GM18870 (cell line): ENCODE results near the gene SLC44A5.

ENCODE experiments used
- ATAC-seq: cut with Tn5 transposase; IDR thresholded peaks from one replicate; pipeline ENCODE4 v1.9.1; 2021; ENCODE audit warnings: moderate library complexity; ENCODE audit not compliant: unreplicated experiment

The SLC44A5 gene

DNA sequence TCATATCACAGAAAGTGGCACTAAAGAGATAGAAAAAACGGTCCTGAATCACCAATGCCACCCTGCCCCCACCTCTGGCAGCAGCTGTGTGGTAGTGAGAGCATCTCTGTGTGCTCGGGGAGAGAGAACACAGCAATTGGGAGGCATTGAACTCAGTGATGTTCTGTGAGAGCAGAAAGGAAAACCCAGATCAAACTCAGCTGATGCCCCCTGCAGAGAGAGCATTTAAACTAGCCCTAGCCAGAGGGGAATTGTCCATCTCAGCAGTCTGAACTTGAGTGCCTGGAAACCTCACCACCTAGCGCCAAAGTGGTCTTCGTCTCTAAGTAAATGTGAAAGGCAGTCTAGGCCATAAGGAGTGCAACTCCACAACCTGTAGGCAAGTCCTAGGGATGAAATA, 21.3 kb downstream of the SLC44A5 start:
- ATAC-seq: no peak

DNA sequence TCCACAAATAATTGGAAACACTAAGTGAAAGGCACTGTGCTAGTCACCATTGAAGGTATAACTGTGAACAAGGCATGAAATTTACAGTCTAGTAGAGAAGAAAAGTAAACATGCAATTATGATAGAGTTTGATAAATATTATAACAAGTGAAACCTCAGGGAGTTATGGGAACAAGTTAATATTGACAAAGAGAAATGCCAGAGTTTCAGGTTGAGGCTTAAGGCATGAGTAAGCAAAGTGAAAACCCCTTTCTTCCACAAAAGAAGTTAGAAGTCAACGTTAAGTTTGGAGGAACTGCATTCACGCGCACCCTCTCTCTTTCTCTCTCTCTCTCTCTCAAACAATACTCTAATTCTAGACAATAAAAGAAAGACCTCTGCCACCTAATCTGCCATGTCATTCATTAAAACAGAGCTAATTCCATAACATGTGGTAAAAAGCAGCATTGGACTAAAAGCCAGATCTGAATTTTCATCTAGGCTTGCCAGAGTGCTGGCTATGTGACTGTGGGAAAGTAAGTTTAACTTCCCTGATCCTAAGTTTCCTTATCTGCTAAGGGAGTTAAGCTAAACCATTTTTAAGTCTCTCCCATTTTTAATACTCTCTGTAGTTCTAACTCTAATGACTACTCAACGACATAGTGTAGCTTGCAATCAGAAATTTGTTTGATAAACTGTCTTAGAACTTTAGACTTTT, 22.0 kb downstream of the SLC44A5 start:
- no peak for ATAC-seq

DNA sequence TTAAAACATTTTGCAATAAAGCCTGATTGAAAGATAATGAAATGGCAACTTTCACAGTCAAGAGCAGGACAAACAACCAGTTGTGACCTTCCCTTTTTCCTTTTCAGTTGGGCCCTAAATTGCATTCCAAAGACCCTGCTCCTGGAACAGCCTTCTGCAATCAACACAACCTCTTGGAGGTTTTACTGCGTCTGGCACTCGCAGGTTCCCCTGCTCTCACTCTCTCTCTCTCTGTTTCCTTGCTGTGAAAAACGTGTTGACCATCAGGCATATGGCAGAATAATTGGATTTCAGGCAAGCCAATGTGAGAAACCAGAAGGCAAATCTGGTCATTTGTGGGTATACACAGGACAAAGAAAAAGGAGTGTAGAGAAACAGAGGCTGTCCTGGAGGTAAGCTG, 23.2 kb downstream of the SLC44A5 start:
- ATAC-seq: no peak

DNA sequence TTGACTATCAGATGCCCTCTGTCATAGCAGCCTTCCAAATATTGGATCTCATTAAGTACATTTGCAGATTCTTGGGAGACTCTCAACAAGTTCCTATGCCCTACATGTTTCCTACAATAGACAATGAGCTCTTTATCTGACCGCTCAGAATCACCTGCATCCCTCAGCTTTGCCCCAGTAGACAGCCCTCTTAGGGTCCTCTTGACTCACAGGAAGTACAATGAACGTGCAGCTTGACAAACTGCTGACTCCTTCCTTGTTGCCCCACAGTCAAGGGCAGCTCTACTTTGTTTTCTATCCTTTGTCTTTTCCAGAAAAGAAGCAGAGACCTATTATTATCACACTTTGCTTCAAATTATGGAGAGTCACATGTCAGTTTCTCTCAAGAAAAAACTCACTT, 27.6 kb downstream of the SLC44A5 start:
- no peak for ATAC-seq

DNA sequence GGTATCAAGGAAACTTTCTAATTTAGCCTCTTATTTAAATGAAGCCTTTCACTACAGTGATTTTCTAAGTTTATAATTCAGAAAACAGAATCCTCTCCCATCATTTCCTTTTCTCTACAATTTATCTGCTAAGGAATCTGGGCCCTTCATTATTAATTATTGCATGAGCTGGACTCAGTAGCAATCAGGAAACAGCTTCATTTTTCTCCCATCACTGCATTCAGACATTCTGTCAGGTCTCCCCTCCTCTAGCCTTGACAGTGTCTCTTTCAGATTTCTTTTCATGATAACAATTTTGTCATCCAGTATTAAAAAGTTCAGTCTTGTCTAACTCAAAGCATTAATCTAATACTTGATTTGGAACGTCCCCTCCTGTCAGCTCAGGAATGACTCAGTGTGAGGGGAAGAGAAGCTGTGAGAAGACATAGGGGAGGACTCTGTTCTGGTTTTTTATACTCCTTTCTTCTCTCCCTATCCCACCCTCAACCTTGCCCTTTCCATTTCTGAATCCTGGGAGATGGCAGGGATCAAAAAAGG, 28.1 kb downstream of the SLC44A5 start:
- no peak for ATAC-seq

DNA sequence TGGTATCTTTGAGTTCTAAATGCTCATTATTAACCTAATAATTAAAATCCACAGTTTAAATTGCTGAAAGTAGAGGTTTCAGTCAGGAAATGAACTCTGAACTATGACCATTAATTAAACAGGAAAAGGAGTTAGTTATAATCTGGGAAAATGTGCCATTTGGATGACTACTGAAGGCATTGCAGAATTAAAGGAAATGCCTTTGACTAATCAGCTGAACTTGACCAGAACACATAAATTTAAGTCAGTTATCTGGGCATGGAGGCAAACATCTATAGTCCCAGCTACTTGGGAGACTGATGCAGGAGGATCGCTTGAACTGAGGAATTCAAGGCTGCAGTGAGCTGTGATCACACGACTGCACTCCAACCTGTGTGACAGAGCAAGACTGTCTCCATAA, 31.9 kb downstream of the SLC44A5 start:
- no peak for ATAC-seq

DNA sequence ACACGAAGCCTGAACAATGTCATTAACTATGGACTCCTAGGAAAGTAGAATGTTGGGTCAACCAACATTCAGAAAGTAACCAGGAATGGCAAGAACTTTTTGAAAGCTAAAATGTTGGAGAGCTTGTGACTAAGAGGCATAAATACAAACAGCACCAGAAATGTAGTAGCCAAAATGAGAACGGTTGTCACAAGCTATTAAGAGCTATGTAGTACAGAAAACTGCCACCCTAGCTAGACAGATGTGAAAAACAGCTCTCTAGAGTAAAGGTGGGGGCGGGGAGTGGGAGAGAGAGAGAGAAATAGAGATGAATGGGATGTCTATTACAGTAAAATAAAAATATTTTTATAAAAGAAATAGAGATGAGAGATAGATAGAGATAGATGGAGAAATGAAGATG, 35.1 kb downstream of the SLC44A5 start:
- no peak for ATAC-seq

DNA sequence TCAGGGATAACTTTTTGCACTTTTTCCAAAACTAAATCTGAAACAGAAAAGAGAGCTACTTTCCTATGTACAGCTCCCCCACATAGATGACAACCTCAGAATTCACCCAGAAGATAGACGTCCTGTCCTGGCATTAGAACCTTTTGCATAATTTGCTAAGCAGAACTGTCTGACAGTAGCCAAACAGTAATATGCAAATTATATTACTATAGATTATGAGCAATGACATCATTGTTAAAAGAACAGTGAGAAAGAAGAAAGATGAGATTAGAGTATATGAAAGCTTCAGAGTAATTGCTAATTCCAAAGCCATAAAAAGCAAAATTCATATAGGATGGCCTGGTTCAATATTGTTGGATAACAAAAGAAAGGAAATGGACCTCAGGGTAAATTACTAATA, 43.7 kb downstream of the SLC44A5 start:
- no peak for ATAC-seq

DNA sequence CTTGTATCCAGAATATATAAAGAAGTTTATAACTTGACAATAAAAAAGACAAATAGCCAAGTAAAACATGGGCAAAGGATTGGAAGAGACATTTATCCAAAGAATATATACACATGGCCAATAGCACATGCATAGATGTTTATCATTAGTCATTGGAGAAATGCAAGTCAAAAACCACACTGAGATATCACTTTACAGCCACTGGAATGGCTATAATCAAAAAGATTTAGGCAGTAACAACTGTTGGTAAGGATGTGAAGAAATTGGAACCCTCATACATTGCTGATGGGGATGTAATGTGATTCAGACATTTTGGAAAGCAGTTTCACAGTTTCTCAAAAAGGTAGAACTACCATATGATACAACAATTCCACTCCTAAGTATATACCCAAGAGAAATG, 51.1 kb downstream of the SLC44A5 start:
- ATAC-seq: no peak

DNA sequence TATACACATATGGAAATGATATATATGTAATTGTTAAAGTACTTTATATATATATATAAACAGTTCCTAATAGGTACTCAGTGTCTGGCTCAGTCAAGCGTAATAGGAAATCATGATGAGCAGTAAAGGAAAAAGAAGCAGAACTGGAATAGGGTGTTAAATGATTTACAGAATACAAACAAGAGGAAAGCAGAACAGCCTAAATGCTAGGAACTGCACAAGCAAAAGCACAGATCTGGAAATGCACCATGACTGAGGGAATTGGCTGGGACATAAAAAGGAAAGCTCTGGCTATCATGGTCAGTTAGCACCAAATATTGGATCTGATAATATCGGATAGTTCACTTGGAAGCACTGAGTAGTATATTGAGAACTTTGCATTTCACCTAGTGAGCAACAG, 51.8 kb downstream of the SLC44A5 start:
- no peak for ATAC-seq

DNA sequence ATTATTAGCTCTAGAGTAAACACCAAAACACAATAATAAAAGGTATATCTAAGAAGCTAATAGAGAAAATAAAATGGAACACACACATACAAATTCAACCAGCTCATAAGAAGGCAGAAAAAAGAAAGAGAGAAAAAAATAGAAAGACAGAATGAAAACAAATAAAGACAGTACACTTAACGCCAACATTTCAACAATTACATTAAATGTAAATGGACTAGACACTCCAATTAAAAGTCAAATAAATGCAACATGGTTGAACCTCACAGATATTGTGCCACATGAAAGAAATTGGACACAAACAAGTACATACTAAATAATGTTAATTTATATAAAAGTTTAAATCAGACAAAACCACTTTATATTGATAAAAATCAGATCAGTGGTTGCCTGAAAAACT, 56.0 kb downstream of the SLC44A5 start:
- ATAC-seq: no peak

DNA sequence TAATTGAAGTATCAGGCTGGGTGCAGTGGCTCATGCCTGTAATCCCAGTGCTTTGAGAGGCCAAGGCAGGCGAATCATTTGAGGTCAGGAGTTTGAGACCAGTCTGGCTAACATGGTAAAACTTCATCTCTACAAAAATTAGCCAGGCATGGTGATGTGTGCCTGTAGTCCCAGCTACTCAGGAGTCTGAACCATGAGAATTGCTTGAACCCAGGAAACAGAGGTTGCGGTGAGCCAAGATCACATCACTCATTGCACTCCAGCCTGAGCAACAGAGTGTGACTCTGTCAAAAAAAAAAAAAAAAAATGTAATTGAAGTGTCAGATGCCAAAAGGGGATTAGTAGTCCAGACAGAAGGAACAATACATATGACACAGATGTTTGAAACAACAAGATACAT, 56.7 kb downstream of the SLC44A5 start:
- ATAC-seq: no peak

DNA sequence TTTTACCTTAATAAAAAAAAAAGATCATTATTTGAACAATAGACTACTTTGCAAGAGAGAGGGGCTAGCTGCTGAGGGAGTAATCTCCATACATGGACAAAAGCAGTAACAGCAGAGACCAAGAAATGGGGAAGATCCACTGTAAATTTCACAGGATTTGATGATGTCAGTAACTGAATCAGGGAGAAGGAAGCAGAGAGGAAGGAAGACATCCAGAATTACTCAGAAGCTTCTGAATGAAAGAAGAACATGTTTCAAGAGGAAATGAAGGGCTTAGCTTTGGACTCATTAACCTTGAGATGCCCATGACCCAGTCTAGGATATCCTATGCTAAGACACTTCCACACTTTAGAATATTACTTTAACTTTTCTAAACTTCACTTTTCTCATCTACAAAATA, 60.4 kb downstream of the SLC44A5 start:
- ATAC-seq: no peak

DNA sequence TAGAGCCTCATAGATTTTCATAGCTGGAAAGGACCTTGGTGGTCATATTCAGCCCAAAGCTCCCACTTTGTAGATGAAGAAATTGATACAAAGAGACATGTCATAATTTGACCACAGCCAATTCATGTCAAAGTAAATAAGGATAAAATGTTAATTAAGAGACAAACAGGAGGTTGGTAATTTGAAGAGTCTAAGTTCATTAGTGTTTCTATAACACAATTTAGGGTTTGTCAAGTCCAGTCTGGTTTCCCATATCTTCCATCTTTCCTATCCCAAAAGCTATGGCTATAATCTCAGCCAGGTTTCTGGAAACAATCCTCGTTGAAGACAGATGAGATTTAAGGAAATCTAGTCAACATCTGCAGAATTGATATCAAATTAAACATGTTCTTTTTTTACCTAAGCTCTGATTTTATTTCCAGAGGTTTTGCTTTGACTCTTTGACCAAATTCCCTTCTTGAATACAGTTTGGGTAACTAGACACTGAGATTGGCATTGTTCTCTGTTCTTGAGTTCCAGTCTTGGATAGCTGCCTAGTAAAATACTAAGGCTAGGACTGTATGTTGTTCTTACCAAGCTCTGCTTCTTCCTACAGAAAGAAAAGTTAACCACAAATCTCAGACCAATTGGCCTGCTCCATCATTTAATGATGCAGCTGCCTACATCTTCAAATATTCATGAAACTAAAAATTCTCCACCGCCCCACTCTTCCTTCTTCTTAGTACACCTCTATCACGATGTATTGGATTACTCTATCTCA, 62.0 kb downstream of the SLC44A5 start:
- ATAC-seq: no peak

DNA sequence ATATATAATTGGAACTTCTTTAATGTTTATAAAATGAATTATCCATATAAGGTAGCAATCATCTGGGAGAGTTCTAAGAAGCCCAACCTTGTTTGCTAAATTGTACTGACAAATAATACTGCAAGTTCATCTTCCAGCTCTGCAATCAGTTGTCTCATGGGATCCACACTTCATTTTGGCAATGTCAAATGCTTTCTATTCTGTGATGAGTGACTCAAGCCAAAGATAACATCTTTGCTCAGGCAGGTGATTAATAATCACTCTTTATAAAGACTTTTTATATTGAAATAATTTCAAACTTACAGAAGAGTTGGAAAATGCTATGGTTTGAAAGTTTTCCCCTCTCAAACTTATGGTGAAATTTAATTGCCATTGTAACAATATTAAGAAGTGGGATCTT, 67.2 kb downstream of the SLC44A5 start:
- no peak for ATAC-seq

DNA sequence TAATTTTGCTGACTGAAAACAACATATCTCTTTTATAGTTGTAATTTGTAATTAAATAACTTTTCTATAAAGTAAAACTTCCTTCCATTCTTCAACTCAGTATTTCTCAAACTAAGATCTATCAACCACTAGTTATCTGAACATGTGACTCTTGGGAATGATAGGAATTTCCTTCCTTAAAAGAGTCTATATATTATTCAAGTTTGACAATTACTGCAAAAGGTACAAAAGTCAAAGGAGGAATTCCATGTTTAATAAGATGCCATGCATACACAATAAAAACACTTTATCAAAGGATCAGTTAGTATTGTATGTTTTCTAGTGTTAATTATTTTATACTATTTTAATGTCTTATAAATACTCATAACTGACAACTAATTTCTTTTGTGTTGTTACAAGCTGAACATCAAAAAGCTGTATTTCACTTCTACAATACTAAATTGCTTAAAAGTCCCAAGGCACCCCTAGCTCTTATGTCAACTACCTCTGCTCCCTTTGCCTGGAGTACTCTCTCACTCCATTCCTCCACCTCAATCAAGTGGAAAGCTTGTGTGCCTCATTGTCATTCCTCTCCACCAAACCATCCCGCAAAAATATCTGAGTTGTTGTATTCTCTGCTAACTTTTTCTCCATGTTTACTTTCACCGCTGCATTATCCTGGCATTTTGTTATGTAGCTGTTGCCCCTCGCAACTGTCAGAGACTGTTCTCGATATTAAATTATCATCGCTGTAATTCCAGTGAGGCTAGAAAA, 67.9 kb downstream of the SLC44A5 start:
- ATAC-seq: no peak

DNA sequence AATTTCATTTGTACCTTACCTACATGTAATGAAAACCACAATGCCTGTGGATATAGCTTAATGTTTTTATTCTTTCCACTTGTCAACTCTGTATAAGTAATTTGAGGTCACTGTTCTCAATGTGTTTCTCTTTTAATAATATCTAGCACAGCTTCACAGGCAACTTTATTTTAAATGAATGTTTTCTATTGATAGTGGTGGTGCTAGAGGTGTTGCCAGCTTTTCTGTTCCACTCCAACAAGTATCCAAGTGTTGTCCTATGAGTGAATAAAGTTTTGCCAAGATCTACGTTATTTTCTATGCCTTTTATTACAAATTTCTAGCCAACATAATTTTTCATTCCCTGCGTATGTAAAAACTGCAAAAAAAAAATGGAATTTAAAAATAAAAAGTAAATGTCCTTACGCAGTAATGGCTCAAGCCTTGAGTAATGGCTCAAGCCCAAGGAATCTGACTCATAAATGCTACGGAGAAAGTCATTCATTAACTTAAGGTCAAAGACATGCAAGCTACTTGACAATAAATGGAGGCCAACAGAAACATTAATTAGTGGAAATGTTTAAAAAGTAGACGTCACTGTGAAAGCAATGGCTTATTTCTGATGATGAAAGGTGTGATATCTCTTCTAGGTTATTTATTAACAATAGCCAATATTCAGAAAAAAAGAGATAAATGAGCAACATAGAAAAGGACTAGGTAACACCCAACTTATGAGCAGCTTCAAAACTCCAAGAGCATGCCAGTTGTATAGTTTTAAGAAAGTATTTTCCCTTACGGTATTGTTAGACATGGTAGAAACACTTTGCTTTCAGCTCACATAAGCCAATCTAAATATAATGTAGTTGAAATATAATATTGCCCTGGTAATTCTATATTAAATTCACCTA, 71.4 kb downstream of the SLC44A5 start:
- ATAC-seq: no peak

DNA sequence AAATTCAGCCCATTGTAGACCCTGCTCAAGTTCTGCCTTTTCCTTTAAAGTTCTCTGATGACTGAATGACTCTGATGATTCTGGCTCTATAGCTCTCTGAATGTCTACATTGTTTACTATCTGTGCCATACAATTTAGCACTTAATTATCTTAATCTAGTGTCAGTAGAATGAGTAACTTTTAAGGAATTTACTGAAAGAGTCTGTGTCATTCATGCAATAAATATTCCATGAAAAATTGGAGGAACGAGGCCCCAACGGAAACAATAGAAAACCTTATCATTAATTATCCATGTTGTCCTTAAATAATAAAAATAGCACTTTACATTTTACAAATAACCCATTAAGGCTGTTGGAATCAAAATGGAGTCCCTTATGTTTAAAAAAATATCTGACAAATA, 77.8 kb downstream of the SLC44A5 start:
- no peak for ATAC-seq

DNA sequence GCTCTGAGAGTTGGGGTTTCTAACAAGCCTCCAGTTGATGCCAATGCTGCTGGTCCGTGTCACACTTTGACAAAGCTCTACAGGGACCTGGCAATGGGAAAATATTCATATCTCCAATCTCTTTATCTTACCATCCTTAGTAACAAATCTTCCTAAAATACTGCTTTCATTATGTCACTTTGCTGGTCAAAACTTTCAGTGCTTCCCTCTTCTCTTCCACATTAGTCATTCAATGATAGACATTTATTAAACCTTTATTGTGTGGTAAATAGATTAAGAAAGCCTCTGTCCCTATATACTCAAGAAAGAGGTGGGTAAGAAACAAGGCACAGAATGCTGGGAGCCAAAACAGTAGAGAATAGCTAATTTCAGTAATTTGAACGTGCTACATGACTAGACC, 79.3 kb downstream of the SLC44A5 start:
- ATAC-seq: no peak

DNA sequence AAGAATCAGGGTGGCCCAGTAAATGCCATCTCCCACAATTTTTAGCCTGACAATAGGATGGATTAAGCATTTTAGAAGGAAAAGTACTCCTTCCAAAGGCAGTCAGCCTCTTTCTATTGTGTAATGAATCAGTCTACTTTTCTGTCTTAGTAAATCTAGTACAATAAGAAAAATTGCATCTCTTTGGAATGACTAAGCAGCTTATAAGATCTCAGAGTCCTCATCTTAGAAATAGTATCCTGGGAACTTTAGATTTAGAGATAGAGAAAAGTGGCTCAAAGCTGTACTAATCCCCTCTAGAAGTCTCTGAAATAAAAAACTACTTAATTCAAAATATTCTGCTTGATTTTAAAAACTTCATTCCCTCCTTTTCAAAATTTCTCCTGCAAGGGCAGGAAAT, 81.4 kb downstream of the SLC44A5 start:
- ATAC-seq: no peak

DNA sequence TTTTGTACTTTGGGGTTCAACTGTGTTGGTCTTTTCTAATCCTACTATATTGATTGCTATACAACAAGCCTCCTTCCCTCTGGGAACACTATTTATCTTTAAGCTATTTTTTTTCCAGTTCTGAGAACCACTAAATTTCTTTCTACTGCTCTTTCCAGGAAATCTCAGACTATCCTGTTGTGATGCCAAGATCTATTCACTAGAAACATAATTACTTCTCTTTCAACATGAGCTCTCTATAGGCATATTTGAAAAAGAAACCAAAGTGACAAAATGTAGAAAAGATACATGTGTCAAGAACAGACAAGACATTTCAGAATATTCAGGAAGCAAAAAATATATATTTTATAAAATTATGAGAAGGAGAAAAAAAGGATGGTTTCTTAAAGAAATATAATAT, 82.9 kb downstream of the SLC44A5 start:
- no peak for ATAC-seq
